GM12878 (cell line): Measurements from ENCODE around the gene ZNF543. TPM values are rescaled to one million over a fixed set of nuclear protein-coding genes. Genes with fewer than 3 reads are reported as not detected.

ENCODE experiments used
- ASH2L ChIP-seq: fragments of 300-600, 200-600 bp; sonication (generic); IDR thresholded peaks from 2 replicates; pipeline ENCODE4 v1.6.1; 2017; ENCODE audit warnings: low read depth, mild to moderate bottlenecking, borderline replicate concordance
- ATF2 ChIP-seq: IDR thresholded peaks from 2 replicates; pipeline ENCODE4 v1.6.1; 2012; ENCODE audit warnings: low read length, inconsistent platforms
- CBFB ChIP-seq: IDR thresholded peaks from 2 replicates; pipeline ENCODE4 v1.6.1; 2016; ENCODE audit warnings: antibody characterized with exemption, low read depth
- FOXK2 ChIP-seq: fragments of 450-650 bp; IDR thresholded peaks from 2 replicates; pipeline ENCODE4 v1.6.1; 2017; ENCODE audit warnings: mild to moderate bottlenecking, moderate library complexity
- HDAC6 ChIP-seq: fragments of 200-600 bp; sonication (generic); IDR thresholded peaks from one replicate; pipeline ENCODE4 v1.8.0; 2017; ENCODE audit warnings: antibody characterized with exemption; ENCODE audit not compliant: unreplicated experiment
- HDGF ChIP-seq: fragments of 450-650 bp; IDR thresholded peaks from 2 replicates; pipeline ENCODE4 v1.6.1; 2016; ENCODE audit warnings: antibody characterized with exemption
- IKZF1 ChIP-seq: fragments of 450-650 bp; conservative IDR thresholded peaks from 2 replicates; pipeline ENCODE4 v1.6.1; 2017; ENCODE audit warnings: antibody characterized with exemption, mild to moderate bottlenecking
- IRF3 ChIP-seq: fragments of 450-650 bp; IDR thresholded peaks from 2 replicates; pipeline ENCODE4 v1.6.1; 2014; ENCODE audit warnings: mild to moderate bottlenecking
- JUNB ChIP-seq: IDR thresholded peaks from 2 replicates; pipeline ENCODE4 v1.6.1; 2016; ENCODE audit warnings: antibody characterized with exemption, mild to moderate bottlenecking
- NR2F1 ChIP-seq: fragments of 450-650 bp; conservative IDR thresholded peaks from 2 replicates; pipeline ENCODE4 v1.6.1; 2017; ENCODE audit warnings: mild to moderate bottlenecking
- PAX8 ChIP-seq: fragments of 450-650 bp; IDR thresholded peaks from 2 replicates; pipeline ENCODE4 v1.6.1; 2017; ENCODE audit warnings: mild to moderate bottlenecking, moderate library complexity
- POU2F2 ChIP-seq: IDR thresholded peaks from 3 replicates; pipeline ENCODE4 v1.6.1; 2011; ENCODE audit warnings: low read depth, mild to moderate bottlenecking, low read length, borderline replicate concordance
- SIX5 ChIP-seq: IDR thresholded peaks from 2 replicates; pipeline ENCODE4 v1.6.1; 2011; ENCODE audit warnings: mild to moderate bottlenecking, low read depth, low read length, moderate library complexity; ENCODE audit not compliant: severe bottlenecking
- SREBF1 ChIP-seq: IDR thresholded peaks from 2 replicates; pipeline ENCODE4 v1.6.1; 2012; ENCODE audit warnings: mild to moderate bottlenecking, low read length
- SREBF2 ChIP-seq: IDR thresholded peaks from 2 replicates; pipeline ENCODE4 v1.6.1; 2012; ENCODE audit warnings: mild to moderate bottlenecking, low read length
- TCF7 ChIP-seq: IDR thresholded peaks from 2 replicates; pipeline ENCODE4 v1.6.1; 2014; ENCODE audit warnings: antibody characterized with exemption, borderline replicate concordance
- YY1 ChIP-seq: IDR thresholded peaks from 2 replicates; pipeline ENCODE4 v1.6.1; 2011; ENCODE audit warnings: low read depth, mild to moderate bottlenecking, low read length
- ZNF274 ChIP-seq: IDR thresholded peaks from one replicate; pipeline ENCODE4 v1.8.0; 2011; ENCODE audit not compliant: insufficient read length, insufficient read depth
- polyA plus RNA-seq, 11 experiments: library from polyadenylated mRNA; depleted of rRNA in 4 of 11; unstranded in 6 of 11; stranded (reverse) in 5 of 11; fragments of >200 nt; fragmentation: Nextera tagmentation in 4 of 11; fragmentation: Illumina TruSeq in 1 of 11; extraction: Ambion mirVana in 4 of 11; extraction: Trizol in 1 of 11; gene quantifications; 1 replicate in 1 of 11; 2 replicates in 10 of 11; pipeline versions ENCODE4 v1.2.1 to v1.2.3, GENCODE V29; 2011 to 2016; ENCODE audit warnings: inconsistent platforms in 2 of 11, missing spikeins in 2 of 11, low read depth in 1 of 11
- total RNA-seq, 4 experiments: library from RNA; depleted of rRNA in 3 of 4; stranded (reverse); fragments of >200 nt in 3 of 4; fragmentation: Illumina TruSeq in 1 of 4; extraction: Trizol in 1 of 4; gene quantifications; 2 replicates each; pipeline versions ENCODE4 v1.2.1 to v1.2.3, GENCODE V29; 2013 to 2021
- TF ChIP-seq, protein P1 (sequence below): fragments of 450-650 bp; IDR thresholded peaks from 2 replicates; pipeline ENCODE4 v1.6.1; 2017; ENCODE audit warnings: low read depth, mild to moderate bottlenecking, moderate library complexity
- TF ChIP-seq, protein P2 (sequence below): fragments of 450-650 bp; formaldehyde crosslinking; IDR thresholded peaks from 2 replicates; pipeline ENCODE4 v1.4.0; 2022; ENCODE audit warnings: mild to moderate bottlenecking, moderate library complexity
- TF ChIP-seq, protein P3 (sequence below): fragments of 450-650 bp; formaldehyde crosslinking; IDR thresholded peaks from 2 replicates; pipeline ENCODE4 v1.5.0; 2022; ENCODE audit warnings: mild to moderate bottlenecking, missing genetic modification characterization

The ZNF543 gene
- total and polyA plus RNA-seq, 10 of the 15 experiments (the other 5 are each of a cell fraction or from before 2014, with no cell fraction given): 0.53 to 9.0 (median 3.5) TPM

DNA sequence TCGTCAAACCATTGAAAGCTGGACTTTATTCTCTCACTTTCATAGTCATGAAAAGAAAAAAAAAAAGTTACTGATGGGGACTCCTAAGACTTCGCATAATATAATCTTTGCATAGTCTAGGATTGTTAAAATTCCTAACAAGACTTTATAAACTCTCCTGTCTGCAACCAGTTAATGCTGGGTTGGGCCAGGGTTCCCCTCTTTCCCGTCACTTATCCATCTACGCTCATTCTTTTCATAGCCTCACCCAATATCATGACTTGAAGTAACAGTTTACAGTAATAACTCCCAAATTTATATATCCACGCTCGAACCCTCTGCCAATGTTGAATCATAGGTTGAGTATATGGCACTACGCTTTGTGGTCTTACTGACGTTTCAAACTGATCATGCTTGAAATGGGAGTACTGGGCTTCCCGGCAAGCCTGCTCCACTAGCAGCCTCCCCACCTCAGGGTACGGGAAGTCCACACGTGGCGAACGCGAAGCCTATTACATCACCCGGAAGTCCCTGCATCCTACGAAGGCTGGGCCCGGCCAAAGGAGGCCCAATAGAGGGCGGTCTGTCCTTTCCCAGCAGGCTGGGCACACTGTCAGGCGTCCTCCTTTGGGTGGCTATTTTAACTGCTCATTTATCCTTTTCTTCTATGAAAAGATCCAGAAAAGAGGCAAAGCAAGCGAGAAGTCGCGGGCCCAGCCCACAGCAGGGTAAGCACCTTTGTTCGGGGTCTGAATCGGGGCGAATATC is 40.7 kb upstream of the ZNF543 start (continued):
- TF ChIP-seq HDAC6 (no peak), PAX8 (no peak), POU2F2 (peak; percentile 61), SREBF2 (no peak), IKZF1 (no peak), IRF3 (no peak), JUNB (peak; percentile 27; the same call in 1 of the 2 replicates), SREBF1 (no peak), FOXK2 (no peak), HDGF (no peak), ATF2 (peak; percentile 92), YY1 (peak; percentile 37; the same call in 1 of the 2 replicates), ASH2L (no peak), TCF7 (no peak), SIX5 (peak; percentile 28), ZNF274 (no peak), NR2F1 (peak; percentile 51; the same call in 1 of the 2 replicates), CBFB (peak; percentile 14; the same call in 1 of the 2 replicates)
- TF ChIP-seq, protein P1, sequence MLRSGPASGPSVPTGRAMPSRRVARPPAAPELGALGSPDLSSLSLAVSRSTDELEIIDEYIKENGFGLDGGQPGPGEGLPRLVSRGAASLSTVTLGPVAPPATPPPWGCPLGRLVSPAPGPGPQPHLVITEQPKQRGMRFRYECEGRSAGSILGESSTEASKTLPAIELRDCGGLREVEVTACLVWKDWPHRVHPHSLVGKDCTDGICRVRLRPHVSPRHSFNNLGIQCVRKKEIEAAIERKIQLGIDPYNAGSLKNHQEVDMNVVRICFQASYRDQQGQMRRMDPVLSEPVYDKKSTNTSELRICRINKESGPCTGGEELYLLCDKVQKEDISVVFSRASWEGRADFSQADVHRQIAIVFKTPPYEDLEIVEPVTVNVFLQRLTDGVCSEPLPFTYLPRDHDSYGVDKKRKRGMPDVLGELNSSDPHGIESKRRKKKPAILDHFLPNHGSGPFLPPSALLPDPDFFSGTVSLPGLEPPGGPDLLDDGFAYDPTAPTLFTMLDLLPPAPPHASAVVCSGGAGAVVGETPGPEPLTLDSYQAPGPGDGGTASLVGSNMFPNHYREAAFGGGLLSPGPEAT: peak; percentile 55; the same call in 1 of the 2 replicates
- TF ChIP-seq, protein P2, sequence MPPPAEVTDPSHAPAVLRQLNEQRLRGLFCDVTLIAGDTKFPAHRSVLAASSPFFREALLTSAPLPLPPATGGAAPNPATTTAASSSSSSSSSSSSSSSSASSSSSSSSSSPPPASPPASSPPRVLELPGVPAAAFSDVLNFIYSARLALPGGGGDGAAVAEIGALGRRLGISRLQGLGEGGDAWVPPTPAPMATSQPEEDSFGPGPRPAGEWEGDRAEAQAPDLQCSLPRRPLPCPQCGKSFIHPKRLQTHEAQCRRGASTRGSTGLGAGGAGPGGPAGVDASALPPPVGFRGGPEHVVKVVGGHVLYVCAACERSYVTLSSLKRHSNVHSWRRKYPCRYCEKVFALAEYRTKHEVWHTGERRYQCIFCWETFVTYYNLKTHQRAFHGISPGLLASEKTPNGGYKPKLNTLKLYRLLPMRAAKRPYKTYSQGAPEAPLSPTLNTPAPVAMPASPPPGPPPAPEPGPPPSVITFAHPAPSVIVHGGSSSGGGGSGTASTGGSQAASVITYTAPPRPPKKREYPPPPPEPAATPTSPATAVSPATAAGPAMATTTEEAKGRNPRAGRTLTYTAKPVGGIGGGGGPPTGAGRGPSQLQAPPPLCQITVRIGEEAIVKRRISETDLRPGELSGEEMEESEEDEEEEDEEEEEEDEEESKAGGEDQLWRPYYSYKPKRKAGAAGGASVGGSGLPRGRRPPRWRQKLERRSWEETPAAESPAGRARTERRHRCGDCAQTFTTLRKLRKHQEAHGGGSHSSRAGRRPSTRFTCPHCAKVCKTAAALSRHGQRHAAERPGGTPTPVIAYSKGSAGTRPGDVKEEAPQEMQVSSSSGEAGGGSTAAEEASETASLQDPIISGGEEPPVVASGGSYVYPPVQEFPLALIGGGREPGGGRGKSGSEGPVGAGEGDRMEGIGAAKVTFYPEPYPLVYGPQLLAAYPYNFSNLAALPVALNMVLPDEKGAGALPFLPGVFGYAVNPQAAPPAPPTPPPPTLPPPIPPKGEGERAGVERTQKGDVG (CRISPR knock-in tag): no peak
- TF ChIP-seq, protein P3, sequence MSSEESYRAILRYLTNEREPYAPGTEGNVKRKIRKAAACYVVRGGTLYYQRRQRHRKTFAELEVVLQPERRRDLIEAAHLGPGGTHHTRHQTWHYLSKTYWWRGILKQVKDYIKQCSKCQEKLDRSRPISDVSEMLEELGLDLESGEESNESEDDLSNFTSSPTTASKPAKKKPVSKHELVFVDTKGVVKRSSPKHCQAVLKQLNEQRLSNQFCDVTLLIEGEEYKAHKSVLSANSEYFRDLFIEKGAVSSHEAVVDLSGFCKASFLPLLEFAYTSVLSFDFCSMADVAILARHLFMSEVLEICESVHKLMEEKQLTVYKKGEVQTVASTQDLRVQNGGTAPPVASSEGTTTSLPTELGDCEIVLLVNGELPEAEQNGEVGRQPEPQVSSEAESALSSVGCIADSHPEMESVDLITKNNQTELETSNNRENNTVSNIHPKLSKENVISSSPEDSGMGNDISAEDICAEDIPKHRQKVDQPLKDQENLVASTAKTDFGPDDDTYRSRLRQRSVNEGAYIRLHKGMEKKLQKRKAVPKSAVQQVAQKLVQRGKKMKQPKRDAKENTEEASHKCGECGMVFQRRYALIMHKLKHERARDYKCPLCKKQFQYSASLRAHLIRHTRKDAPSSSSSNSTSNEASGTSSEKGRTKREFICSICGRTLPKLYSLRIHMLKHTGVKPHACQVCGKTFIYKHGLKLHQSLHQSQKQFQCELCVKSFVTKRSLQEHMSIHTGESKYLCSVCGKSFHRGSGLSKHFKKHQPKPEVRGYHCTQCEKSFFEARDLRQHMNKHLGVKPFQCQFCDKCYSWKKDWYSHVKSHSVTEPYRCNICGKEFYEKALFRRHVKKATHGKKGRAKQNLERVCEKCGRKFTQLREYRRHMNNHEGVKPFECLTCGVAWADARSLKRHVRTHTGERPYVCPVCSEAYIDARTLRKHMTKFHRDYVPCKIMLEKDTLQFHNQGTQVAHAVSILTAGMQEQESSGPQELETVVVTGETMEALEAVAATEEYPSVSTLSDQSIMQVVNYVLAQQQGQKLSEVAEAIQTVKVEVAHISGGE (CRISPR knock-in tag): no peak
